GM12891 (cell line): ENCODE data around the gene VTN.

ENCODE experiments used
- DNase-seq: peaks from one replicate; pipeline ENCODE4 v3.0.0; 2011; ENCODE audit warnings: low spot score; ENCODE audit not compliant: insufficient read length
- FAIRE-seq: peaks from 2 replicates; lab custom pipeline; 2011; peaks lifted over from hg19 to GRCh38; lab: Jason Lieb, UNC
- PAX5 ChIP-seq: IDR thresholded peaks from 2 replicates; pipeline ENCODE4 v1.6.1; 2011; ENCODE audit warnings: low read length, moderate library complexity, mild to moderate bottlenecking; ENCODE audit not compliant: insufficient read depth, severe bottlenecking
- POLR2A ChIP-seq: IDR thresholded peaks from 2 replicates; pipeline ENCODE4 v1.6.1; 2011; ENCODE audit warnings: low read depth, low read length, control low read depth
- POLR2AphosphoS5 ChIP-seq: IDR thresholded peaks from 2 replicates; pipeline ENCODE4 v1.6.1; 2011; ENCODE audit warnings: low read depth, low read length, control low read depth
- POU2F2 ChIP-seq: IDR thresholded peaks from 2 replicates; pipeline ENCODE4 v1.6.1; 2011; ENCODE audit warnings: low read depth, mild to moderate bottlenecking, control low read depth, low read length, moderate library complexity
- SPI1 ChIP-seq: IDR thresholded peaks from 2 replicates; pipeline ENCODE4 v1.6.1; 2011; ENCODE audit warnings: low read depth, low read length, control low read depth
- TAF1 ChIP-seq: IDR thresholded peaks from 2 replicates; pipeline ENCODE4 v1.6.1; 2011; ENCODE audit warnings: low read depth, low read length, control low read depth

The VTN gene

GRCh38 chr17:28370744-28371103 lies 617 bp upstream of the VTN start:
- no peak for FAIRE-seq
- no peak for DNase-seq
- TF ChIP-seq TAF1 (no peak), SPI1 (no peak), POLR2A (no peak), POLR2AphosphoS5 (no peak), PAX5 (no peak)

DNA sequence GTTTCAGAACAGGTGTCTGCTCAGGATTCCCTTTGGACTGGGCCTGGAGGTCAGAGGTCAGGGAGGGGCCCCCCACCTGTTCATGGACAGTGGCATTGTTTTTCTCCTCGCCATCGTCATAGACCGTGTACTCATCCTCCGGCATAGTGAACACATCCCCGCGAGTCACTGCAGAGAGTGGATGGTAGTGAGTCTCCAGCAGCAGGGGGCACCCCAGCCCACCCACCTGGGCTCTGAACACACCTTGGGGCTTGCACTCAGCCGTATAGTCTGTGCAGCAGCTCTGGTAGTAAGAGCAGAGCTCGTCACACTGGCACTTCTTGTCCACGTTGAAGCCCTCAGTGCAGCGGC lies 448 bp downstream of the VTN start:
- FAIRE-seq (no peak), DNase-seq (no peak)
- no peak for TF ChIP-seq SPI1
- no peak for TF ChIP-seq TAF1
- TF ChIP-seq POLR2AphosphoS5, result no peak
- no peak for TF ChIP-seq PAX5
- no peak for TF ChIP-seq POU2F2
- no peak for TF ChIP-seq POLR2A

DNA sequence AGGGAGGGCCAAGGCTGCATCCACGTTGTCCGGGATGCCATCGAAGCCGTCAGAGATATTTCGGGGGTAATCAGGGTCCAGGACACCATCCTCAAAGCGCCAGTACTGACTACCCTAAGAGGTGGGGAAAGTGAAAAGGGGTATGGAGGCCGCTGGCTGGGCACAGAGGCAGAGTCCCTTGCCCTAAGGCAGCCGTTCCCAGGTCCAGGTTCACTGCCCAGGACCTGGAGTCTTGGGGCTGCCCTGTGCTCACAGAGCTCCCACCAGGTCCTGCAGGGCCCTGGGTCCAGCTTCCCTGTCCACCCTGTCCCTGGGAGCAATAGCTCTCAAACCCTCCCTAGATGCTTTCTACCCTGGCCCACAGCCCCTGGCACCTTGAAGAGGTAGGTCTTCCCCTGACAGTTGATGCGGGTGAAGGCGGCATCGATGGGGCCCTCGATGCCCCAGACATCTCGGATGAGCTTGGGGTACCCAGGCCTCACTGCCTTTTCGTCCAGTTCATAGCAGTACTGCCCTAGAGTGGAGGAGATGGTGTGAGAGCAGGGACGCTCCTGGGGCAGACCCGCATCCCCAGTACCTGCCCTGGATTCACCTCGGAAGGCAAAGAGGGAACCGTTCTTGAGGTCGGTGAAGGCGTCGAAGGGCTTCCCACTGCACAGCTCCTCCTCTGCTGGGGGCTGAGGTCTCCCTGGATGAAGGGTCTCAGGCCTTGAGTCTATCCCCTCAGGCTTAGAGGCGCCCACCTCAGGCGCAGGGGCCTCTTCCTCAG lies 1.0 kb downstream of the VTN start:
- peak; percentile 25; the same call in 1 of the 2 replicates for TF ChIP-seq POLR2A
- TF ChIP-seq SPI1, result no peak
- no peak for FAIRE-seq
- no peak for DNase-seq

- no peak for FAIRE-seq
- no peak for DNase-seq
- no peak for TF ChIP-seq POLR2AphosphoS5
- TF ChIP-seq SPI1, result no peak
- no peak for TF ChIP-seq POLR2A
- TF ChIP-seq POU2F2, result no peak
- no peak for TF ChIP-seq PAX5
- no peak for TF ChIP-seq TAF1
Observed at GRCh38 chr17:28368306-28368831, 1.7 kb downstream of the VTN start.

DNA sequence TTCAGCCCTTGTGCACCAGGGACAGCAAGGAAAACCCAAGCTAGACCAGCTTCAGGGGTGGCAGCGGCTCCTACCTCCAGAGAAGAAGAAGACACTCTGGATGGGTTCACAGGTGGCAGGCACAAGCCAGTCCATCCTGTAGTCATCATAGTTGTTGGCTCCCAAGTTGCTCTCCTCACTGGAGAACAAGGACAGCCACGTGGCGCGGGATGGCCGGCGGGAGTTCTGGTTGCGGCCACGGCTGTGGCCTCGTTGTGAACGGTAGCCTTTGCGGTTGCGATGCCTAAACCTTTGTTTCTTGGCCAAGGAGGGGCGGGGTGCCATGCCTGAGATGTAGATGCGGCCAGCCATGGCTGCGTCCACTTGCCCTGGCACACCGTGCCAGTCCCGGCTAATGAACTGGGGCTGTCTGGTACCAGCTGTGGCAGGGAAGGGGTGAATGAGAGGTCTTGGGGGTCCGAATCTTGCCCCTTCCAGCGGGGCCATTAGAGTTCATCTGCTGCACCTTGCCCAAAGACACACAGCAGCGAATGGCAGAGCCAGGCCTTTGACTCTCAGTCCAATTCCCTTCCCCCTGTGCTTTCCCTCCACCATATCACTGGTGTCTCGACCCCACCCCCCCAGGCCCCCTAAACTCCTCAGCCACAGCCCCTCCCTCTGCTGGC lies 2.3 kb downstream of the VTN start:
- DNase-seq (no peak), FAIRE-seq (no peak)
- TF ChIP-seq PAX5 (no peak), POLR2A (no peak; the same call in 1 of the 2 replicates), SPI1 (no peak), TAF1 (no peak), POU2F2 (no peak), POLR2AphosphoS5 (no peak)

DNA sequence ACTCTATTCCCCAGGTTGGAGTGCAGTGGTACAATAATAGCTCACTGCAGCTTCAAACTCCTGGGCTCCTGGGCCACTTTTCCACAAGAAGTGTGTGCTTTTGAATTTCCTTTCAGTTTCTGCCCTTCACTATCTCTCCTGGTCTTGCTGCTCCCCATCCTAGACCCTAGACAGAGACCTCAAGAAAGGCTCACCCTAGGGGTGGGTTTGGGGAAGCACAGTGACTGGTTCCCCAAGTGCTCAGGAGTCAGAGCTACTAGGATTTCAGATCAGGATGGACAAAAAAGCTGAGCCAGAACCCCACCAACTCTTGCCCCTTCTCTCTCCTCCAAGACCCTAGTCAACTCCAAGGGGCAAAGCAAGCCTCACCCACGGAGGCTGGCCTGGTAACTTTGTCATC lies 3.5 kb downstream of the VTN start:
- TF ChIP-seq TAF1 (no peak), POU2F2 (no peak), PAX5 (no peak), POLR2A (no peak), POLR2AphosphoS5 (no peak), SPI1 (no peak)
- no peak for DNase-seq
- FAIRE-seq, result no peak

- TF ChIP-seq POU2F2 (no peak), PAX5 (no peak), POLR2A (no peak), POLR2AphosphoS5 (no peak), SPI1 (no peak), TAF1 (no peak)
- no peak for FAIRE-seq
Observed at GRCh38 chr17:28365487-28365886, 4.6 kb downstream of the VTN start.

DNA sequence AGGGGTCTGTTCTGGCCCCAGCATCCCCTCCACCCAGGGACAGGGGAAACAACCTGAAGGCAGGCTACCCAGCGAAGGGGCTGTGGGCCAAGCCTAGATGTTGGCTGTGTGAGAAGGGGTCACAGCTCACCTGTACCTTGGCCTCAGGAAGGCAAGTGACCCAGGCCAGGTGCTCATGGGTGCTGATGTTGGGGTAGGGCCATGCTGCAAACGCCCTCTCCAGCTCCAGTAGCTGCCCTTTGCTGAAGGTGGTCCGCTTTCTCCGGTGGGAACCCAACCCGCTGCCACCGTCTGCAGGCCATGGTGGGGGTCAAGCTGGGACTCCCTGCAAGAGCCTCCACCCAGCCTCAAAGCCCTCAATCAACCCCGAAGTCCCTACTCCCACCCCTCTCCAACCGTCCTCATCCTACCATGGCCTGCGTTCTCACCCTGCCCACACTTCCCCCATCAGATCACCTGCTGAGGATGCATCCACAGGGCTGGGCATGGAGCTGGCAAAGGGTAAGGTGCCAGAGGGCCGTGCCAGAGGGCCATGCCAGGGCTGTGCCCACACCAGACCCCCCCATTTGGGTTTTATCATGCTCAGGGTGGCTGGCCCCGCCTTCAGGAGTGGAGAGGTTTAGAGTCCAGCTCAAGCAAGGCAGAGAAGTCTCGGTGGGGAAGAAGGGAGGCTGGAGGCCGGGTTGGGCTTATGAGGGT lies 5.3 kb downstream of the VTN start, which contains the start of gene SEBOX:
Gene SEBOX, minus strand, starts transcription at position 535 of the 699 bp plus-strand sequence. Its CDS starts 48 bp downstream, at position 487.
- TF ChIP-seq TAF1 (no peak), POLR2AphosphoS5 (no peak), POLR2A (no peak), PAX5 (no peak), POU2F2 (no peak), SPI1 (no peak)
- no peak for DNase-seq
- FAIRE-seq, result no peak

More at GRCh38 chr17:28365487-28365886, 4.6 kb downstream of the VTN start:
- DNase-seq, result no peak

GRCh38 chr17:28363776-28364650 lies 6.1 kb downstream of the VTN start:
- no peak for FAIRE-seq

More at GRCh38 chr17:28363776-28364650, 6.1 kb downstream of the VTN start:
- no peak for TF ChIP-seq PAX5
- no peak for TF ChIP-seq POLR2AphosphoS5
- no peak for TF ChIP-seq TAF1
- no peak for TF ChIP-seq POLR2A
- TF ChIP-seq SPI1, result no peak
- no peak for TF ChIP-seq POU2F2
- DNase-seq, result no peak
